Activated CD8-positive, alpha-beta memory T cell treated with anti-CD3 and anti-CD28 coated beads for 36 hours (primary cell): ENCODE data around the gene ZNF280B. TPM values are rescaled to one million over a fixed set of nuclear protein-coding genes. Genes with fewer than 3 reads are reported as not detected.

Experiments
- CTCF ChIA-PET: fragments of 350-600 bp; sonication (Branson Sonifier 250); formaldehyde crosslinking; loops from one replicate; lab custom pipeline; 2021; ENCODE audit warnings: antibody characterized with exemption; lab: Charles Lee
- POLR2A ChIA-PET: fragments of 350-600 bp; sonication (Branson Sonifier 250); formaldehyde crosslinking; loops from one replicate; lab custom pipeline; 2021; ENCODE audit warnings: antibody characterized with exemption; lab: Charles Lee
- total RNA-seq, 2 experiments: library from RNA; stranded (reverse); gene quantifications; one replicate each; pipeline ENCODE4 v1.2.3, GENCODE V29; 2021

Gene ZNF280B
- total RNA-seq = 1 to 10 TPM; 3.8 to 4.1 TPM

DNA sequence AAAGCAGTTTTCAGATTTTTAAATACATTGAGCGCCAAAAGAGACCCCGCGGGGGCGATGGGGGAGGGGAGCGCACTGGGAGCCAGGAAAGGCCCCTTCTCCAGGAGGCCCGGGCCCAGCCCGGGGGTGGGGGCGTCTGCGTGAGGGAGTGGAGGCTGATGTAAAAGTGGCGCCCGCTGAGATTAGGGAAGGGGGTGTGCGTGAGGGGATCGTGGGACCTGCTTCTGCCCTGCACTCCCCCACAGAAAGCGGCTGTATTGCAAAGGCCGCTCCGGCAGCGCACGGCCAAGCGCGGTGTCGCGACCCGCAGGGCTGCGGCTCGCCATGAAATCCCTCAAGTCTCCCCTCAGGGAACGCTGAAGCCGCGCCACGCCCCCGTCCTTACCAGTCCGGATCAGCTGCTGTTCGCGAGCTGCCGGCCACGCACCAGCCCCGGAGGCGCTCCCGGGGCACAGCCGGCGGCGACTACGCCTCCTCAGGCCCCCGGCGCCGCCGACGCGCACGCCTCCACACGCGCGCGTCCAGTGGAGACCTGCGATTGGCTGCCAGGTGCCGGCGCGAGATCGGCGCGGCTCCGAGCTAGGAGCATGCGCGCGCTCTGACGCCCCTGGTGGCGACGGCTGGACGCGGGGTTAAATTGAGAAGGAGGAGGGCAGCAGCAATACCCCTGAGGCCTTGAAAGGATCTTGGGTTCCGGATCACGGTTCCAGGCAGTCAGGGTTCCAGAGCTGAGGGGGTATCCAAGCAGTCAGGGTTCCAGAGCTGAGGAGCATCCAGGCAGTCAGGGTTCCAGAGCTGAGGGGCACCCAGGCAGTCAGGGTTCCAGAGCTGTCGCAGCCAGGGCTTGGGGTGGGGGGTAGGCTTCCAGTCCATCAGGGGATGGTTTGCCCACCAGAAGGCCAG lies at the start of gene ZNF280B:
Gene ZNF280B, minus strand, starts transcription at position 469 of the 903 bp plus-strand sequence. CDS start 19,344 bp downstream, outside the sequence.
- POLR2A ChIA-PET = no interaction called here
- CTCF ChIA-PET = interaction anchor here (0.6 kb wide), 1 partner anchor 445 kb away, joined by 3 read pairs; no protein-coding TSS in a partner anchor

DNA sequence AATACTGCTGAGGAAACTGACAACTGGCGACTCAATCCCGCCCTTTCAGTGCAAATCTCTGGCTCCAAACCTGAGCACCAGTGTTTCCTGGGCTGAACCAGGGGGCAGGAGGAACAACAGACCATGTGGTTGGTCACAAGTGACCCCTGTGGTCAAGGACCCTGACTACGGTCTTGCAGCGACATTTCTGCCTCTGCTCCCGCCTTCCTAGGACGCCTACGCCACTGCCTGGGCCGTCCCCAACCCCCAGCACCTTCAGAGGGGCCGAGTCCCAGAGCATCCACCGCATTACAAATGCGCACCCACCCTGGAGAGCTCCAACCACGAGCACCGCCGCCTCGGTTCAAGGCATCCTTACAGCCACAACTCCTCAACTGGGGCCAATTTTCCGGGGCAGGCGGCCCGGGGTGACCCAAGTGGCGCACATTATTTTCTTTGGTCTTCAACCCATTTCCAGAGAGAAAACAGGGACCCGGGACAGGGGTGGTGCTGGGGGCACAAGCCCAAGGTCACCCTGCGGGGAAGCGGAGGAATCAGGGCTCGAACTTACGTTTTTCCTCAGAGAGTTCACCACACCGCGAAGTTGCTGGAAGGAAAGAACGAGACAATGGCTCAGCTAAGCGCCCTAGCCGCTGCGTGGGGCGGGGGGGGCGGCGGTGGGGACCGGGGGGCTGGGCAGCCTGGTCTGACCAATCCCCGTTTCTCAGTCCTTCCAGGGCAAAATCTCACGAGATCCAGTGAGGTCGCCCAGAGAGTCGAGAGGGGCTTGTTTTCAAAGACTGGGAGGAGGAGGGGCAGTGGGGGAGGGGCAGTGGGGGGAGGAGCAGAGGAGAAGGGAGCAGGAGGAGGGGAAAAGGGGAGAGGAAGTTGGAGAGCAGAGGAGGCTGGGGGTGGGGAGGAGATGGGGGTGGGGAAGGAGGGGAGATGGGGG lies 48.7 kb upstream of the ZNF280B start:
- CTCF ChIA-PET = no interaction called here
- POLR2A ChIA-PET = no interaction called here

DNA sequence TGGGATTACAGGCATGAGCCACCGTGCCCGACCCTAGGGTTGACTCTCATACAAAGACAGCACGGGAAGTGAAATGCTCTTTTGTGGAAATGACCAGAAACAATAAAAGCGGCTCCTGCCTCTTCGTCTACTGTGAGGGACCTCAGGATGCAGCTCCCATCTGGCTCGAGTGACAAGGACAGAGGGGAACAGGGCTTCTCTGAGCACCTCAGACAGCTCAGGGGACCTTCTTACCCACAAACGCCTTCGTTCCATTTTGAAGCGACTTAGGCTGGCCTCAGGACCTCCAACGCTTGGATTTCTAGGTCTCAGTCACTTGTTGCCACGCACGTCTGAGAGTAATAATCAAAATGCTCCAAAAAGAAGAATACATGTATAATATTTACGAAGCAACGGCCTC lies 48.0 kb upstream of the ZNF280B start:
- POLR2A ChIA-PET = no interaction called here
- CTCF ChIA-PET = no interaction called here

DNA sequence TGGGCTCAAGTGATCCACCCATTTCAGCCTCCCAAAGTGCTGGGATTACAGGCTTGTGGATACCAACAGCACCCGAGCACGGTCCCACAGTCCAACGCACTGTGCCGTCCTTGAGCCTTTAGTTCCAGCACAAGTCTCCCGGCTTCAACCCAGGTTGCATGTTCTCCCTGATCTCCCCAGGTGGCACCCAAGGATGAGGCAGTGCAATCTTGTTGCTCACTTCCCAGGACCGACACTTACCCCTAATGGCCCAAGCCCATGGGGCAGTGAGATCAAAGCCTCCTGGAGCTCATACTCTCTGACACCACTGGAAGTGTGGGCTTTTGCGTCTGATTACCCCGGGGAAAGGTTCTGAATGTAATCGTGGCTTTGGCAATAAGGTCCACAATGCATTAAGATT lies 47.1 kb upstream of the ZNF280B start:
- CTCF ChIA-PET = no interaction called here

DNA sequence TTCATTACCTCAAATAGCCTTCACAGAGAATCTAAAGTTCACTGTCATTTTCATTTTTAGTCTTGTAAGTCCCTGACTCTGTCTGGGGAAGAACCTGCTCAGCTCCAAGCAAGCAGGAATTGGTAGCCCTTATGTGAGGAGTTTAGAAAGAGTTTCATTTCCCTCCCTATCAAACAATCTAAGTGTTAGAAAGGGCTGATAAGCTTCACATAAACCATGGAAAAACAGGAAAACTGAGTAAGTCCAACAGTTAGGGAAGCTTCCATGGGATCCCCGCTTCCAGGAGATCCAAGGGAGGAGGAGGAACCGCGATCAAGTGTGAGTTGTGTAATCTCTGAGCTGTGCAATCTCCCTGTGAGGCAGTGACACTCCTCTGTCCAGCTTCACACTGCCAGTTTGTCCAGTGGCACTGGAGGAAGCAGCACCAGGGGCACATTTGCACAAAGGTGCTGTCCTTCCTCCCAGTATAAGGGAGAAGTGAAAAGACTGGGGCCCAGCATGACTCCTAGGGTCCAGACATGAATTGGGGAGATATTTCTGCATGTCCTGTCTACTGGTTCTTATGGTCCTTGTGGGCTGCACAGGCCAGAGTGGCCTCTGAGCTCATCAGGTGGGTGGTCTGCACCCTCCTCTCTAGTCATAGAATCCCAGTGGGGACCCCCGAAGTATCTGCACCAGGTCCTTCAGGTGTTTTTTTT lies 46.2 kb upstream of the ZNF280B start:
- CTCF ChIA-PET = no interaction called here

More for the DNA sequence above, 47.1 kb upstream of the ZNF280B start:
- POLR2A ChIA-PET = no interaction called here

GRCh38 chr22:22553735-22554586 lies 45.4 kb upstream of the ZNF280B start:
- CTCF ChIA-PET = no interaction called here
- POLR2A ChIA-PET = no interaction called here

More for the DNA sequence above, 46.2 kb upstream of the ZNF280B start:
- POLR2A ChIA-PET = no interaction called here

DNA sequence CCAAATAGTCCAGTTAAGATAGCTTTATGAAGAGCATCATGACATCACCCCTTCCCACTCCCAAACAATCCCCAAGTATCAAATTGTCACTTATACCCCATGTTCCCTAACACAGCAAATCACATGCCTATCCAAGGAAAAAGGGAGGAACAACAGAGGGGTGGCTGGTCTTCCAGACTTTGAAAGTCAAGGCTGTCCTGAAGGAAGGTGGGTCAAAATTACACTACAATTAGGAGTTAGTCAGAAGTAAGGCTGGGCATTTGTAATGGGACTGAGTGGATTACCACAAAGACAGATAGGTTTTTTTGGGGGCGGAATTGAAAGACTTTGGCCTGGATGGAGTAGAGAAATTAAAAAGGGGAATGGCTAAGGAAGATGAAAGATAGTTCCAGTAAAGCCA lies 44.6 kb upstream of the ZNF280B start:
- CTCF ChIA-PET = no interaction called here
- POLR2A ChIA-PET = no interaction called here

DNA sequence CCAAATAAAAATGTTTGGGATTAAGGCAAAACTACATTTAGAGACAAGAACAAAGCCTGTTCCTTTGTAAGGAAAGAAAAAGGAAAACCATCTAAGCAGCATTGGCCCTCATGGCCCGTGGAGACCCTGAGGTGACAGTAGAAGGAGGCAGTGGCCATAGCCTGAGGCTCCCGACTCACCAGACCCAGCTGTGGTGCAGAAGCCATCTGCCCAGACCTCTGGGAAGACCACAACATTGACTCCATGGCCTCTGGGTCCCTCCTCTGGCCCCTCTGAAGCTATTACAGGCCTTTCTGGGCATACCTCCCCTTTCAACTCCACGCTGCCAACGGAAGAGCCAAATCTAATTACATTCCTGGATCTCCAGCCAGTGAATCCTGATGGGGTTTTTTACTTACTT lies 44.1 kb upstream of the ZNF280B start:
- POLR2A ChIA-PET = no interaction called here
- CTCF ChIA-PET = no interaction called here

GRCh38 chr22:22550789-22551434 lies 42.4 kb upstream of the ZNF280B start:
- ChIA-PET POLR2A (no interaction called here), CTCF (interaction anchor here (0.5 to 1.0 kb wide), 2 partner anchors 43 to 120 kb away, joined by 3 read pairs; no protein-coding TSS in a partner anchor)

DNA sequence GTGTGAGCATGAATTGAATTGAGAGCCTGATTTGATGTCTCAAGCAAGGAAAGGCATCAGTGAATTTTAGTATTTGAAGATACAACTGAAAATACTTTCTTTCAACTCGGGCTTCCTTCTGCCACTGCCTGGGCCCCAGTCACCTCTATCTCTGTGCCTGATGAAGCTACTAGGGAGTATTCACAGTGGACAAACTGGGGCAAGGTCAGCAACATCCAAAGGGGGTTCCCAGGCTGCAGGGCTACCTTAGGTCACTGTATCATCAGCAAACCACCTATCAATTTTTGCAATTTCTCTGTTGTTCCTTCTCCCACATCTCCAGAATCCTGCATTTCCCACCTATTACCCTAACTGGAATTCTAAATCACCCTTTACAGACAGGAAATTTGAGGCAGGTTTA lies 40.4 kb upstream of the ZNF280B start:
- ChIA-PET CTCF (no interaction called here), POLR2A (no interaction called here)

DNA sequence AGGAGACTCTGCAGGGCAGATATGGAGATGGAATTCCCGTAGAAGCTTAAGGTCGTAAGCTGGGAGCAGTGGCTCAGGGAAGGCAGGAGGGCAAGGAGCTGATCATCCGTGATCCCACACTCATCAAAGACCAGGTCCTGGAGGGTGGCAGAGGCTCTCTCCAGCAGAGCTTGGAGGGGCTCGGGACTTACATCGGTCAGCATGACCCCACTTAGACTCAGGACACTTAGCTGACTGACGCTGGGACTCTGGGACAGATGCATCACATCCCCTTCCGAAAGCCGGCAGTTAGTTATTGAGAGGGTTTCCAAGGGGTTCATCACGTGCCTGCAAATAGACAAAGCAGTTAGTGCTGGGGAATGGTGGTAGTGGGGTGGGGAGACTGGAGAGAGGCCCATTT lies 39.8 kb upstream of the ZNF280B start:
- POLR2A ChIA-PET = no interaction called here
- CTCF ChIA-PET = no interaction called here

DNA sequence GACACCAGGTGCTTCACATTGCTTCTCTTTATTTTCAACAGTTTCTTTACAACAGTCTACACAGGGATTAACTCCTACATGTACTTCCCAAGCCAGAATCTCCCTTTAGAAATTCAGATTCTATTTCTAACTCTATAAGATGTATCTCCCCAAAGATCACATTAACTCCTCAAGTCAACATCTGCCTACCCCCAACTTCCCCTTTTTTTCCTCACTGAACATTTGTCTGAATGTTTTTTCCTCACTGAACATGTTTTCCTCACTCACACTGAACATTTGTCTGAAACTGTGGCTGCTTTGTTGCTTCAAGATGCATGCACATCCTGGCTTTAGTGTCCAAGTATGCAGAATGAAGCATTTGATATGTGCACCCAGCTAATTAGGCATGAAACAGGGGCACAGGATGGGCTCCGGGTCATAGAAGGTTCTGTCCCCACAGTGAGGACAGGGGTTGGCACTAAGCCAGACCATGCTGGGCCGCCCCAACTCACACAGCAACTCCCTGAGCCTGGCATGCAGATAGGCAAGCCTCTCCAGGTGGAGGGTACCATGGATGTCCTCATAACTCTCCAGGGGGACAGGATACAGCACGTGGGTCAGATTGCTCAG lies 39.3 kb upstream of the ZNF280B start:
- ChIA-PET CTCF (no interaction called here), POLR2A (no interaction called here)

- ChIA-PET CTCF (no interaction called here), POLR2A (no interaction called here)
Measured at GRCh38 chr22:22547226-22547625, 38.7 kb upstream of the ZNF280B start.

DNA sequence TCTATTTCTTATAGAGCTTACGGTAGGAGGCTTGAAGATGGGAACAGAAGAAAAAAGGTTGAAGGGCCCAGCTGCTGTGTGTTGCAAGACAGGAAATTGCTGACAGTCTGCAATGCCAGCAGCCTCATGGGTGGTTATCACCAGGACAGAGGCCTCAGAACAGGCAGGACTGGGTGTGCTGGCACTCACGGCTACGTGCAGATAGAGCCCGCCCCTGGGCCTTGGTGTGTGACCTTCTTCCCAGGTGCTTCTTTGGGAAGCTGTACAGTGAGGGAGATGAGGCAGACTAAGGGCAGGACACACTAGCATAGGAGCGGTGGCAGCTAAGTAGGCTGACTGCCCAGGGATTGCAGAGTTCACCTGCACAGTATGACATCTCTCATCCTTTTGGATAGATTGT lies 37.9 kb upstream of the ZNF280B start:
- CTCF ChIA-PET = no interaction called here
- POLR2A ChIA-PET = no interaction called here

- CTCF ChIA-PET = no interaction called here
Measured at GRCh38 chr22:22545084-22545483, 36.5 kb upstream of the ZNF280B start.

GRCh38 chr22:22538226-22538989 lies 29.9 kb upstream of the ZNF280B start:
- CTCF ChIA-PET = no interaction called here
- POLR2A ChIA-PET = no interaction called here

More at GRCh38 chr22:22545084-22545483, 36.5 kb upstream of the ZNF280B start:
- POLR2A ChIA-PET = no interaction called here

- CTCF ChIA-PET = no interaction called here
- POLR2A ChIA-PET = no interaction called here
Measured at GRCh38 chr22:22536916-22537315, 28.4 kb upstream of the ZNF280B start.
